OCI-LY7 (cell line): Measurements from ENCODE around the gene COL10A1. TPM values are rescaled to one million over a fixed set of nuclear protein-coding genes. Genes with fewer than 3 reads are reported as not detected.
A peak's percentile ranks its signal among the peaks of the same experiment; 100 is the strongest.
"Not testable (repeated sequence)": the region's sequence is repeated elsewhere in the genome, so short reads cannot be mapped to it uniquely, and the experiment has no call there.

ENCODE experiments used
- BruUV-seq: library from RNA; stranded (reverse); fragments of 400-500 nt; replicated peaks from 2 replicates; lab custom pipeline; 2021; lab: Mats Ljungman, UMichigan
- CTCF ChIA-PET: fragments of 300-600 bp; sonication (Branson Sonifier 250); formaldehyde crosslinking; loops from one replicate; lab custom pipeline; 2022; ENCODE audit warnings: antibody characterized with exemption; ENCODE audit not compliant: unreplicated experiment; lab: Charles Lee
- POLR2A ChIA-PET: fragments of 300-600 bp; sonication (Branson Sonifier 250); formaldehyde crosslinking; loops from one replicate; lab custom pipeline; 2022; ENCODE audit warnings: antibody characterized with exemption; lab: Charles Lee
- DNase-seq: peaks from one replicate; pipeline ENCODE4 v3.0.0-alpha.2; 2015; ENCODE audit warnings: low spot score
- H2AFZ ChIP-seq: fragments of 200-600 bp; sonication (generic), shearing (Covaris generic); 2 replicates; pipeline ENCODE4 v1.6.1; 2014; ENCODE audit warnings: mild to moderate bottlenecking, antibody characterized with exemption, low read length, moderate library complexity
- H3K27ac ChIP-seq: fragments of 200-600 bp; sonication (generic); 2 replicates; pipeline ENCODE4 v1.5.1; 2014; ENCODE audit warnings: mixed run types, low read depth, mild to moderate bottlenecking, moderate library complexity, low read length, inconsistent platforms; ENCODE audit not compliant: poor library complexity, severe bottlenecking
- H3K36me3 ChIP-seq: fragments of 200-600 bp; sonication (generic); 2 replicates; pipeline ENCODE4 v1.6.1; 2014; ENCODE audit warnings: mild to moderate bottlenecking, antibody characterized with exemption, low read length, moderate library complexity, mixed read lengths; ENCODE audit not compliant: insufficient read depth
- H3K4me1 ChIP-seq: fragments of 200-600 bp; sonication (generic); 2 replicates; pipeline ENCODE4 v1.5.1; 2014; ENCODE audit warnings: mild to moderate bottlenecking, low read length; ENCODE audit not compliant: insufficient read depth, poor library complexity, severe bottlenecking
- H3K4me2 ChIP-seq: fragments of 200-600 bp; sonication (generic); 2 replicates; pipeline ENCODE4 v1.6.1; 2014; ENCODE audit warnings: mild to moderate bottlenecking, low read length
- H3K4me3 ChIP-seq: fragments of 200-600 bp; sonication (generic); 2 replicates; pipeline ENCODE4 v1.5.1; 2014; ENCODE audit warnings: mild to moderate bottlenecking, low read depth, low read length; ENCODE audit not compliant: poor library complexity, severe bottlenecking
- H3K79me2 ChIP-seq: fragments of 200-600 bp; sonication (generic); 2 replicates; pipeline ENCODE4 v1.6.1; 2016; ENCODE audit warnings: low read depth, mild to moderate bottlenecking, low read length, moderate library complexity, mixed read lengths; ENCODE audit not compliant: insufficient read depth
- H3K9me2 ChIP-seq: fragments of 200-600 bp; sonication (generic); 2 replicates; pipeline ENCODE4 v1.6.1; 2016; ENCODE audit warnings: mild to moderate bottlenecking, low read length, mixed read lengths; ENCODE audit not compliant: insufficient read depth
- H3K9me3 ChIP-seq: fragments of 200-600 bp; sonication (generic); 2 replicates; pipeline ENCODE4 v1.6.1; 2014; ENCODE audit warnings: mild to moderate bottlenecking, mixed run types, low read length, mixed read lengths
- H4K20me1 ChIP-seq: fragments of 200-600 bp; sonication (generic); 2 replicates; pipeline ENCODE4 v1.6.1; 2014; ENCODE audit warnings: mild to moderate bottlenecking, antibody characterized with exemption, low read length, moderate library complexity, mixed read lengths; ENCODE audit not compliant: insufficient read depth
- EZH2phosphoT487 ChIP-seq: fragments of 200-600 bp; sonication (generic); IDR thresholded peaks from 2 replicates; pipeline ENCODE4 v1.6.1; 2018; ENCODE audit warnings: low read depth, borderline replicate concordance, mild to moderate bottlenecking, mixed run types, antibody characterized with exemption, low read length, moderate library complexity, mixed read lengths
- intact Hi-C: fragments of 100-400 bp; cut with micrococcal nuclease; formaldehyde crosslinking; loops from one replicate; pipeline ENCODE4 v1.10.0; 2022; ENCODE audit not compliant: unreplicated experiment
- total RNA-seq, 2 experiments: library from RNA; depleted of rRNA in 1 of 2; stranded (reverse); fragments of >200 nt in 1 of 2; shearing (Covaris generic) in 1 of 2; gene quantifications; 2 replicates each; pipeline ENCODE4 v1.2.3, GENCODE V29; 2014 to 2022
- TF ChIP-seq, protein P1 (sequence below): fragments of 200-600 bp; sonication (generic); conservative IDR thresholded peaks from 2 replicates; pipeline ENCODE4 v1.5.1; 2014; ENCODE audit warnings: mild to moderate bottlenecking, antibody characterized with exemption, low read length, moderate library complexity, mixed read lengths

COL10A1 gene
- total RNA-seq, 2 experiments from 2014 or later = not detected

DNA sequence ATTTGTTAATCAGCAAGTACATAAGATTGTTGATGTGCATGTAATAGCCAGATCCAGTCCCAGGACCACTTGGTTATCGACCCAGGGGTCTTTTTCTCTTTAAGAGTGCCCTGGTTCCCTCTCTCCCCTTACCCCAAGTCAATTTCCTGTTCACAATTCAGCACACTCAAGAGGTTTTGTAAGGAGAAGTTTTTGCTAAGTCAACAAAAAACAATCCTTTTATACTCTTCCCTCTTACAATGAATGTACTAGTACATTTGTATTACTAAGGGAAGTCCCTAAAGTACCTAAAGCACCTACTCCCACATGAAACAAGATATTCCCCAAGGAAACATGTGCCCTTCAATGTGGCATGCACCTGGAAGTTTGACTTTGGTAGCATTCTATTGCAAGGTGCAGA, 26.9 kb downstream of the COL10A1 start:
- no peak for DNase-seq
- TF ChIP-seq, protein P1, sequence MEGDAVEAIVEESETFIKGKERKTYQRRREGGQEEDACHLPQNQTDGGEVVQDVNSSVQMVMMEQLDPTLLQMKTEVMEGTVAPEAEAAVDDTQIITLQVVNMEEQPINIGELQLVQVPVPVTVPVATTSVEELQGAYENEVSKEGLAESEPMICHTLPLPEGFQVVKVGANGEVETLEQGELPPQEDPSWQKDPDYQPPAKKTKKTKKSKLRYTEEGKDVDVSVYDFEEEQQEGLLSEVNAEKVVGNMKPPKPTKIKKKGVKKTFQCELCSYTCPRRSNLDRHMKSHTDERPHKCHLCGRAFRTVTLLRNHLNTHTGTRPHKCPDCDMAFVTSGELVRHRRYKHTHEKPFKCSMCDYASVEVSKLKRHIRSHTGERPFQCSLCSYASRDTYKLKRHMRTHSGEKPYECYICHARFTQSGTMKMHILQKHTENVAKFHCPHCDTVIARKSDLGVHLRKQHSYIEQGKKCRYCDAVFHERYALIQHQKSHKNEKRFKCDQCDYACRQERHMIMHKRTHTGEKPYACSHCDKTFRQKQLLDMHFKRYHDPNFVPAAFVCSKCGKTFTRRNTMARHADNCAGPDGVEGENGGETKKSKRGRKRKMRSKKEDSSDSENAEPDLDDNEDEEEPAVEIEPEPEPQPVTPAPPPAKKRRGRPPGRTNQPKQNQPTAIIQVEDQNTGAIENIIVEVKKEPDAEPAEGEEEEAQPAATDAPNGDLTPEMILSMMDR = no peak
- no peak for TF ChIP-seq EZH2phosphoT487
- Histone ChIP-seq H3K9me2 (no peaks in the 10 kb centered on the region), H3K36me3 (0 out of 2 replicates have a peak, but pooled peaks cover 3% of the 10 kb centered on the region), H3K27ac (no peak overlapping the region), H3K4me3 (peak overlapping the region; percentile 78), H3K9me3 (peaks cover 13% of the 10 kb centered on the region; the same call in 1 of the 2 replicates), H4K20me1 (no peaks in the 10 kb centered on the region), H3K79me2 (peaks cover 20% of the 10 kb centered on the region), H3K4me2 (peak overlapping the region; percentile 94), H3K4me1 (peaks cover 37% of the 10 kb centered on the region), H2AFZ (peak overlapping the region; percentile 97; the same call in 1 of the 2 replicates)
- intact Hi-C loops = no loop called here
- ChIA-PET POLR2A (interaction anchor here (0.6 kb wide), 1 partner anchor 18 kb away, joined by 3 read pairs; no protein-coding TSS in a partner anchor), CTCF (no interaction called here)
- BruUV-seq = no TSS peak

DNA sequence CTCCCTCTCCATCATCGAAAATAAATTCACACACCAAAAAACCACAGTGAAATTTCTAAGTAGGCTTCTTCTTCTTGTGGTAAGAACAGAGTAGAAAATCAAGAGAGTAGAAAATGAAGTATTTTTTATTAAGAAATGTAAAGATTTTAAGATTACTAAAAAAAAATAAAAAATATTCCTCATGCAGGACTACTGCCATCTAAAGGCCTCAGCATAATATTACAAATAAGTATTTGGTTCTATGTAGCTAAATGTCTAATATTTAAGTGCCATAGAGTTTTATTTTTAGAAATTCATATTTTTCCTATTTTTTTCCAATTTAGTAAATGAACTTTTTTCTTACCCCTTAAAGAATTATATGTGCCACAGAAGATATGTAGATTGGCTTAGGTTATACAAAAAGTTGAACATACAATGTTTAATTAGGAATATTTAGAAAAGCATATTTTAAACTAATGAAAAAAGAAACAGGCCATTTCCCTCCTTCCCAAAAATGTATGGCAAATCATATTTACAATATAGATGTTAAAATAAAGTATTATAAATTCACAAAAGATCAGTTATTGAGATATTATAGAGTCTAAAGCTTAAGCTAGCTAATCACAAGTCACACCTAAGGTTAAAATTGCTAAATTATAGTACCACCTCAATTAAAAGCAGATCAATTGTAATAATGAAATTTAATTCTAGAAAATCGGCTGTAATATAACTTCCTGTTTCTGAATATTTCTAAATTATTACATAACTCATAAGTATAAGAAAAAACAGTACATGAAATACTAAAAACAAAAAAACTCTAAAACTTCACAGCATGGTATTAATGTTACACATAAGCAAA, 28.7 kb downstream of the COL10A1 start:
- peaks cover 13% of the 10 kb centered on the region; the same call in 1 of the 2 replicates for H3K9me3 ChIP-seq
- DNase-seq = peak; percentile 25
- CTCF ChIA-PET = interaction anchor here (1.7 kb wide), 1 partner anchor 86 kb away, joined by 6 read pairs; no protein-coding TSS in a partner anchor
- H3K36me3 ChIP-seq = 0 out of 2 replicates have a peak, but pooled peaks cover 3% of the 10 kb centered on the region
- POLR2A ChIA-PET = interaction anchor here (1.0 to 1.8 kb wide), 3 partner anchors 78 to 83 kb away, joined by 4 to 6 read pairs (median 4); no protein-coding TSS in a partner anchor
- intact Hi-C loops = loop anchor here (1.0 kb wide), 1 partner anchor 87 kb away; no protein-coding TSS in a partner anchor
- no peak for TF ChIP-seq EZH2phosphoT487
- TF ChIP-seq, protein P1 = peak; percentile 76
- H4K20me1 ChIP-seq = no peaks in the 10 kb centered on the region
- no TSS peak for BruUV-seq
- H3K4me2 ChIP-seq = no peak overlapping the region
- no peak overlapping the region for H3K4me3 ChIP-seq
- peaks cover 23% of the 10 kb centered on the region for H3K4me1 ChIP-seq
- H2AFZ ChIP-seq = no peak overlapping the region
- no peak overlapping the region for H3K27ac ChIP-seq
- peaks cover 9% of the 10 kb centered on the region for H3K79me2 ChIP-seq
- H3K9me2 ChIP-seq = no peaks in the 10 kb centered on the region

GRCh38 chr6:116096048-116096759, 29.7 kb downstream of the COL10A1 start:
- DNase-seq = peak; percentile 18
- POLR2A ChIA-PET = interaction anchor here (0.6 to 1.8 kb wide), 3 partner anchors 79 to 87 kb away, joined by 3 to 4 read pairs (median 4); no protein-coding TSS in a partner anchor
- H3K4me2 ChIP-seq, H3K27ac ChIP-seq, H3K4me3 ChIP-seq, H3K79me2 ChIP-seq, BruUV-seq, H2AFZ ChIP-seq, H4K20me1 ChIP-seq, H3K9me2 ChIP-seq, H3K36me3 ChIP-seq, intact Hi-C loops: not testable (repeated sequence)
- CTCF ChIA-PET = interaction anchor here (0.6 to 1.7 kb wide), 4 partner anchors 77 to 88 kb away, joined by 3 to 6 read pairs (median 4); no protein-coding TSS in a partner anchor
- peaks cover 13% of the 10 kb centered on the region; the same call in 1 of the 2 replicates for H3K9me3 ChIP-seq
- H3K4me1 ChIP-seq = peaks cover 15% of the 10 kb centered on the region
